H9 (cell line): ENCODE measurements around the gene BIN1. TPM values are rescaled to one million over a fixed set of nuclear protein-coding genes. Genes with fewer than 3 reads are reported as not detected.

Experiments used
- DNase-seq: peaks from one replicate; pipeline ENCODE4 v3.0.0-alpha.2; 2017
- H2AFZ ChIP-seq: one replicate; pipeline ENCODE4 v1.6.1; 2013; ENCODE audit warnings: mild to moderate bottlenecking, low read length, control low read depth, moderate library complexity
- H2AK5ac ChIP-seq: 2 replicates; pipeline ENCODE4 v1.6.1; 2013; ENCODE audit warnings: low read length, control low read depth, mixed read lengths; ENCODE audit not compliant: insufficient read length
- H2BK120ac ChIP-seq: one replicate; pipeline ENCODE4 v1.6.1; 2013; ENCODE audit warnings: low read depth, mild to moderate bottlenecking, low read length, control low read depth, inconsistent platforms; ENCODE audit not compliant: poor library complexity, severe bottlenecking
- H2BK12ac ChIP-seq: 2 replicates; pipeline ENCODE4 v1.6.1; 2013; ENCODE audit warnings: low read length, control low read depth, mixed read lengths, low read depth; ENCODE audit not compliant: insufficient read length
- H2BK15ac ChIP-seq: 2 replicates; pipeline ENCODE4 v1.6.1; 2013; ENCODE audit warnings: low read depth, low read length, control low read depth
- H2BK20ac ChIP-seq: one replicate; pipeline ENCODE4 v1.6.1; 2013; ENCODE audit warnings: low read depth, mild to moderate bottlenecking, low read length, control low read depth, inconsistent platforms; ENCODE audit not compliant: poor library complexity, severe bottlenecking
- H2BK5ac ChIP-seq: 2 replicates; pipeline ENCODE4 v1.6.1; 2013; ENCODE audit warnings: low read length, control low read depth, mixed read lengths; ENCODE audit not compliant: insufficient read length
- H3K14ac ChIP-seq: 2 replicates; pipeline ENCODE4 v1.6.1; 2013; ENCODE audit warnings: low read length, control low read depth; ENCODE audit not compliant: insufficient read depth
- H3K18ac ChIP-seq: 2 replicates; pipeline ENCODE4 v1.6.1; 2013; ENCODE audit warnings: low read depth, mild to moderate bottlenecking, mixed read lengths, low read length, control low read depth; ENCODE audit not compliant: insufficient read length
- H3K23ac ChIP-seq: 2 replicates; pipeline ENCODE4 v1.6.1; 2013; ENCODE audit warnings: low read length, control low read depth, mixed read lengths, low read depth; ENCODE audit not compliant: insufficient read length
- H3K23me2 ChIP-seq: 2 replicates; pipeline ENCODE4 v1.6.1; 2013; ENCODE audit warnings: low read depth, mild to moderate bottlenecking, mixed read lengths, low read length, control low read depth; ENCODE audit not compliant: insufficient read length, poor library complexity, severe bottlenecking
- H3K27ac ChIP-seq: 2 replicates; pipeline ENCODE4 v1.5.1; 2013; ENCODE audit warnings: low read length, control low read depth, mixed read lengths, low read depth; ENCODE audit not compliant: insufficient read length
- H3K27me3 ChIP-seq: 2 replicates; pipeline ENCODE4 v1.6.1; 2013; ENCODE audit warnings: low read length, control low read depth, inconsistent platforms; ENCODE audit not compliant: insufficient read depth
- H3K4ac ChIP-seq: 2 replicates; pipeline ENCODE4 v1.6.1; 2013; ENCODE audit warnings: low read depth, mild to moderate bottlenecking, control low read depth, inconsistent platforms, low read length, moderate library complexity
- H3K4me1 ChIP-seq: 2 replicates; pipeline ENCODE4 v1.6.1; 2013; ENCODE audit warnings: low read length, control low read depth, inconsistent platforms; ENCODE audit not compliant: insufficient read depth
- H3K4me2 ChIP-seq: 2 replicates; pipeline ENCODE4 v1.6.1; 2013; ENCODE audit warnings: low read length, control low read depth, mixed read lengths; ENCODE audit not compliant: insufficient read length, insufficient read depth
- H3K56ac ChIP-seq: 2 replicates; pipeline ENCODE4 v1.6.1; 2013; ENCODE audit warnings: low read depth, mild to moderate bottlenecking, mixed read lengths, low read length, control low read depth; ENCODE audit not compliant: insufficient read length
- H3K79me1 ChIP-seq: 2 replicates; pipeline ENCODE4 v1.6.1; 2013; ENCODE audit warnings: low read depth, mild to moderate bottlenecking, moderate library complexity, low read length, control low read depth, inconsistent platforms; ENCODE audit not compliant: insufficient read depth, poor library complexity, severe bottlenecking
- H3K79me2 ChIP-seq: 2 replicates; pipeline ENCODE4 v1.6.1; 2013; ENCODE audit warnings: low read length, control low read depth, inconsistent platforms; ENCODE audit not compliant: insufficient read depth
- H3K9ac ChIP-seq: 2 replicates; pipeline ENCODE4 v1.6.1; 2013; ENCODE audit warnings: low read length, control low read depth, mixed read lengths; ENCODE audit not compliant: insufficient read length; ENCODE audit errors: extremely low read depth
- H3K9me3 ChIP-seq: one replicate; pipeline ENCODE4 v1.6.1; 2013; ENCODE audit warnings: low read depth, low read length, inconsistent platforms; ENCODE audit not compliant: control insufficient read depth
- H3T11ph ChIP-seq: one replicate; pipeline ENCODE4 v1.6.1; 2013; ENCODE audit warnings: mild to moderate bottlenecking, low read length, control low read depth, inconsistent platforms
- H4K20me1 ChIP-seq: one replicate; pipeline ENCODE4 v1.6.1; 2013; ENCODE audit not compliant: control insufficient read depth, insufficient read length, insufficient read depth
- H4K5ac ChIP-seq: 2 replicates; pipeline ENCODE4 v1.6.1; 2013; ENCODE audit warnings: low read depth, mild to moderate bottlenecking, mixed read lengths, low read length, control low read depth; ENCODE audit not compliant: insufficient read length
- H4K8ac ChIP-seq: replicated peaks from 2 replicates; pipeline ENCODE4 v1.6.1; 2013; ENCODE audit warnings: low read length, control low read depth, mixed read lengths, low read depth; ENCODE audit not compliant: insufficient read length
- H4K91ac ChIP-seq: 2 replicates; pipeline ENCODE4 v1.6.1; 2013; ENCODE audit warnings: low read depth, mild to moderate bottlenecking, moderate library complexity, mixed read lengths, low read length, control low read depth; ENCODE audit not compliant: insufficient read length
- H3K27ac Mint-ChIP-seq, 3 experiments: 2 replicates in 2 of 3; 3 replicates in 1 of 3; pipeline ENCODE4 v1.8.0; 2020 to 2021; ENCODE audit warnings: mixed read lengths in 3 of 3, mild to moderate bottlenecking in 1 of 3, moderate library complexity in 1 of 3
- H3K27me3 Mint-ChIP-seq: 2 replicates; pipeline ENCODE4 v1.8.0; 2021; ENCODE audit warnings: low read depth, mild to moderate bottlenecking, moderate library complexity, mixed read lengths
- H3K36me3 Mint-ChIP-seq, 3 experiments: 2 replicates in 2 of 3; 3 replicates in 1 of 3; pipeline ENCODE4 v1.8.0; 2020 to 2021; ENCODE audit warnings: low read depth in 3 of 3, mixed read lengths in 3 of 3; ENCODE audit not compliant: insufficient read depth in 1 of 3
- H3K4me1 Mint-ChIP-seq, 2 experiments: 2 replicates each; pipeline ENCODE4 v1.8.0; 2020; ENCODE audit warnings: mixed read lengths in 2 of 2
- H3K4me3 Mint-ChIP-seq, 2 experiments: 2 replicates in 1 of 2; 3 replicates in 1 of 2; pipeline ENCODE4 v1.8.0; 2020 to 2021; ENCODE audit warnings: mild to moderate bottlenecking in 2 of 2, mixed read lengths in 2 of 2, moderate library complexity in 1 of 2
- H3K9me3 Mint-ChIP-seq, 2 experiments: 2 replicates in 1 of 2; 3 replicates in 1 of 2; pipeline ENCODE4 v1.8.0; 2020; ENCODE audit warnings: mild to moderate bottlenecking in 2 of 2, mixed read lengths in 2 of 2, moderate library complexity in 1 of 2
- WGBS: extraction: QIAGEN DNeasy Blood & Tissue Kit; methylation state at CpG from one replicate; pipeline ENCODE4 v1.1.7; 2013; ENCODE audit warnings: missing lambda C conversion rate, low lambda C conversion rate, mixed read lengths; ENCODE audit not compliant: insufficient read length; ENCODE audit errors: extremely low coverage; 5-methylcytosine and 5-hydroxymethylcytosine counted together
- total RNA-seq: library from RNA; stranded (reverse); gene quantifications from 2 replicates; pipeline ENCODE4 v1.2.1, GENCODE V29; 2021
- TF ChIP-seq, protein P1 (sequence below): fragments of 200-600 bp; sonication (generic); conservative IDR thresholded peaks from 3 replicates; pipeline ENCODE4 v1.8.0; 2021; ENCODE audit warnings: antibody characterized with exemption, mild to moderate bottlenecking

Gene BIN1
- total RNA-seq, 1 experiment from 2014 or later, result 32.0 TPM

DNA sequence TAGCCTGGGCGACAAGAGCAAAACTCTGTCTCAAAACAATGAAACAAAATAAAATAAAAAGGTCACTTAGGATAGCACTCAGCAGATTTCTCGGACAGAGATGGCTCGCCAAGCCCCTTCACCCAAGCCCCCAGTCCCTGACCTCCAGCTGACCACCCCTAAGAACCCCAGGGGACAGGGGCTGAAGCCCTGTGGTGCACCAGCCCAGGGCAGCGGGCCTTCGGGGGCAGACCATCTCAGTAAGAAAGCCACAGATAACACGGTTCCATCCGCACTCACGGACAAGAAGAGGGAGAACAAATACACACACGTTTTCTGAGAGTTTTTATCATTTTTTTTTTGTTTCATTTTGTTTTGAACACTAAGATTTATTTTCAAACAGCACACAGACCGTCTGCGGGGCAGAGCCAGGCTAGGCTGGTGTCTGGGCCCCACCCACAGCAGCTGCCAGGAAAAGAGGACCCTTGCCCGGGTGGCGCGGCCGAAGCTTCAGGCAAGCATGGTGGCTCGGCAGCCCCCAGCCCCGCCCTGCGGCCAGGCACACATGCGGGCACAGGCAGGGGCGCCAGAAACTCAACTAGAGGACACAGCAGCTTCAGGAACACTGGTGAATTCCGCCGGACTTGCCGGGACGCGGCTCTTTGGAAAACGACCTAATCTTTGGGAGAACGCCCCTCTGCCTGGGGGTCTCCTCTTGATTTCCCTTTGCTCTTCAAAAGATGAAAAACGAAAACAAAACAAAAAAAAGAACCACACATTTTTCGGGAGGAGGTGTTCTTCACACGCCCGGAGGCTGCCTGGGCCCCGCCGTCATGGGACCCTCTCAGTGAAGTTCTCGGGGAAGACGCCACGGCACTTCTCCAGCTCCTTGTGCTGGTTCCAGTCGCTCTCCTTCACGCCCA lies 59.0 kb downstream of the BIN1 start:
- H2BK20ac ChIP-seq, result no peak overlapping the region

More for the DNA sequence above, 59.0 kb downstream of the BIN1 start:
- no peaks in the 10 kb centered on the region for H3K9me3 ChIP-seq
- no peak overlapping the region for H4K5ac ChIP-seq
- no peak overlapping the region for H2BK12ac ChIP-seq
- no peaks in the 10 kb centered on the region; the same call in 1 of the 2 replicates for H3K4me1 ChIP-seq
- H2BK15ac ChIP-seq, result no peak overlapping the region
- TF ChIP-seq, protein P1, sequence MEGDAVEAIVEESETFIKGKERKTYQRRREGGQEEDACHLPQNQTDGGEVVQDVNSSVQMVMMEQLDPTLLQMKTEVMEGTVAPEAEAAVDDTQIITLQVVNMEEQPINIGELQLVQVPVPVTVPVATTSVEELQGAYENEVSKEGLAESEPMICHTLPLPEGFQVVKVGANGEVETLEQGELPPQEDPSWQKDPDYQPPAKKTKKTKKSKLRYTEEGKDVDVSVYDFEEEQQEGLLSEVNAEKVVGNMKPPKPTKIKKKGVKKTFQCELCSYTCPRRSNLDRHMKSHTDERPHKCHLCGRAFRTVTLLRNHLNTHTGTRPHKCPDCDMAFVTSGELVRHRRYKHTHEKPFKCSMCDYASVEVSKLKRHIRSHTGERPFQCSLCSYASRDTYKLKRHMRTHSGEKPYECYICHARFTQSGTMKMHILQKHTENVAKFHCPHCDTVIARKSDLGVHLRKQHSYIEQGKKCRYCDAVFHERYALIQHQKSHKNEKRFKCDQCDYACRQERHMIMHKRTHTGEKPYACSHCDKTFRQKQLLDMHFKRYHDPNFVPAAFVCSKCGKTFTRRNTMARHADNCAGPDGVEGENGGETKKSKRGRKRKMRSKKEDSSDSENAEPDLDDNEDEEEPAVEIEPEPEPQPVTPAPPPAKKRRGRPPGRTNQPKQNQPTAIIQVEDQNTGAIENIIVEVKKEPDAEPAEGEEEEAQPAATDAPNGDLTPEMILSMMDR, result no peak
- Mint-ChIP-seq H3K27ac (no peak overlapping the region), H3K27me3 (peaks cover 3% of the 10 kb centered on the region; the same call in 1 of the 2 replicates), H3K4me1 (peaks cover 2 to 6% of the 10 kb centered on the region in 2 experiments; a peak in 3 of 4 replicates), H3K4me3 (no peak overlapping the region; a peak in 1 of 5 replicates), H3K36me3 (peaks cover 0 to 4% (median 0%) of the 10 kb centered on the region in 3 experiments; a peak in 2 of 7 replicates), H3K9me3 (no peaks in the 10 kb centered on the region)
- no peak overlapping the region for H2AFZ ChIP-seq
- DNase-seq, result peak; percentile 18
- H2AK5ac ChIP-seq, result no peak overlapping the region
- H3K27me3 ChIP-seq, result no peaks in the 10 kb centered on the region
- no peaks in the 10 kb centered on the region for H3K79me2 ChIP-seq
- no peak overlapping the region for H2BK5ac ChIP-seq
- H3K4ac ChIP-seq, result no peak overlapping the region
- H3K23me2 ChIP-seq, result no peaks in the 10 kb centered on the region
- no peak overlapping the region for H3K9ac ChIP-seq
- H3K14ac ChIP-seq, result no peak overlapping the region
- H3K18ac ChIP-seq, result no peak overlapping the region
- H4K91ac ChIP-seq, result no peak overlapping the region
- no peak overlapping the region for H3K56ac ChIP-seq
- H3T11ph ChIP-seq, result no peak overlapping the region
- no peak overlapping the region for H3K23ac ChIP-seq
- no peak overlapping the region for H2BK120ac ChIP-seq
- no peaks in the 10 kb centered on the region for H3K79me1 ChIP-seq
- no peak overlapping the region for H3K4me2 ChIP-seq
- H3K27ac ChIP-seq, result no peak overlapping the region
- H4K20me1 ChIP-seq, result no peaks in the 10 kb centered on the region
- no CpG with 5 or more reads among the region's 38 CpGs for WGBS
- H4K8ac ChIP-seq, result no peak overlapping the region
